ENCODE measurements around the gene STK17B.
"Not testable (repeated sequence)": the region's sequence is repeated elsewhere in the genome, so short reads cannot be mapped to it uniquely, and the experiment has no call there.

STK17B gene

GRCh38 chr2:196101325-196101991 is 69.9 kb downstream of the STK17B start:
- no peak overlapping the region for H3K27ac ChIP-seq (ENCODE audit: low read depth in 2 of 2, low read length in 2 of 2)
- H3K4me1 ChIP-seq (ENCODE audit: control insufficient read depth in 2 of 2, insufficient read depth in 2 of 2, low read length in 2 of 2), result peaks cover 5 to 7% of the 10 kb centered on the region in 2 donors
- H3K9ac ChIP-seq (ENCODE audit: low read depth in 1 of 2, low read length in 2 of 2), result no peak overlapping the region
- H3K9me3 ChIP-seq (ENCODE audit: control insufficient read depth in 2 of 2, low read length in 2 of 2), result no peaks in the 10 kb centered on the region
- H3K27me3 ChIP-seq (ENCODE audit: control insufficient read depth in 2 of 2, insufficient read depth in 2 of 2, low read length in 2 of 2), result no peaks in the 10 kb centered on the region
- no peaks in the 10 kb centered on the region for H3K36me3 ChIP-seq (ENCODE audit: control insufficient read depth in 2 of 2, insufficient read depth in 2 of 2, low read length in 2 of 2)
- H3K4me3 ChIP-seq (ENCODE audit: low read length in 2 of 2), result no peak overlapping the region

DNA sequence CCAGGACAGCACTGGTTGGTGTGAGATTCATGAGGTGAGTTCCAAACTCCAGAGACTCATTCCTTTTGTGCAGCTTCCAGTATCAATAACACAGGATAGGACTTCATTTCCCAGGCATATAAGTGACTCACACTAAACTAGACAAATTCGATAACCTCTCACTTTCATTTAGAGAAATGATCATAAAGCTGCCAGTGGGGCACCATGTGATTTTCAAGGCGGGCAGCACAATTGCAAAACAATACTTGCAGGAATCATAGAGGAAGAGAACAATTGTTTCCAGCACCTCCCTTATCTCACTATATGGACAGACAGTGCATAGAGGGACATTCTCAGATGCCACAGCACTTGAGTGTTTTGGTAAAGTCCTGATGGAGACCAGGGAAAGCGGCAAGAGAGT is 71.5 kb downstream of the STK17B start:
- Histone ChIP-seq H3K27ac (ENCODE audit: low read depth in 2 of 2, low read length in 2 of 2) (no peak overlapping the region), H3K27me3 (ENCODE audit: control insufficient read depth in 2 of 2, insufficient read depth in 2 of 2, low read length in 2 of 2) (no peaks in the 10 kb centered on the region), H3K4me3 (ENCODE audit: low read length in 2 of 2) (no peak overlapping the region), H3K9me3 (ENCODE audit: control insufficient read depth in 2 of 2, low read length in 2 of 2) (no peaks in the 10 kb centered on the region), H3K9ac (ENCODE audit: low read depth in 1 of 2, low read length in 2 of 2) (no peak overlapping the region), H3K36me3 (ENCODE audit: control insufficient read depth in 2 of 2, insufficient read depth in 2 of 2, low read length in 2 of 2) (no peaks in the 10 kb centered on the region), H3K4me1 (ENCODE audit: control insufficient read depth in 2 of 2, insufficient read depth in 2 of 2, low read length in 2 of 2) (peaks cover 5 to 7% of the 10 kb centered on the region in 2 donors)

DNA sequence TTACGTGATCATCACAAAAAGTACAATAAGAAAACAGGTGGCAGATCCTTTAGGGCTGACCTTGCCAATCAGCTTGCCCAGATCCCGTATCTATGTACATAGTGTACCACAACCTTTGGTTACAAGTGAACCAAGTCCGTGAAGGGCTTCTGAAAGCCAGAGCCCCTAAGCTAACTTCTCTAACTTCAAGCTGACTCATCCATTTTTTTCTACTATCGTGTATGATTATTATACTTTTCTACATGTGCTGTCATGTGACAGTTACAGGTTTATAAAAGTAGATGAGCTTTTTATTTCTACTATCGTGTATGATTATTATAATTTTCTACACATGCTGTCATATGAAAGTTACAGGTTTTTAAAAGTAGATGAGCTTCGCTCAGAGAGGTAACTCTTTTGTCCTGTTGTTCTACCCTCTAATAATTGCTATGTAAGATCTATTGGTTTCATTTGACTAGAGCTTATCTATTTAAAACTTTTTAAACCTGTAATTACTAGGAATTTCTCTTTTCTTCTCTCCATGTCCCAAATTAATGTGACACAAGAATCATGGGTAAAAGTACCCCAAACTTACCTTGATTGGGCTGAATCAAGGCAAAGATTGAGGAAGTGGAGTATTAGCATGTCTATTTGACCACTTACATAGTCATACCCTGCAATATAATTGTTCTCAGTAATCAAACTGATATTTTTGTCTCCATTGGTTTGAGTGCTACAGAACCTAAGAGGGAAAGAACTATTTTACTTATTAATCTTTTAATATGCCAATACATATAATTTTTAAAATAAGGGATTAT is 73.3 kb downstream of the STK17B start:
- Histone ChIP-seq H3K4me3 (ENCODE audit: low read length in 2 of 2) (no peak overlapping the region), H3K27ac (ENCODE audit: low read depth in 2 of 2, low read length in 2 of 2) (no peak overlapping the region), H3K36me3 (ENCODE audit: control insufficient read depth in 2 of 2, insufficient read depth in 2 of 2, low read length in 2 of 2) (no peaks in the 10 kb centered on the region), H3K9ac (ENCODE audit: low read depth in 1 of 2, low read length in 2 of 2) (no peak overlapping the region), H3K4me1 (ENCODE audit: control insufficient read depth in 2 of 2, insufficient read depth in 2 of 2, low read length in 2 of 2) (peaks cover 5 to 7% of the 10 kb centered on the region in 2 donors), H3K9me3 (ENCODE audit: control insufficient read depth in 2 of 2, low read length in 2 of 2) (no peaks in the 10 kb centered on the region), H3K27me3 (ENCODE audit: control insufficient read depth in 2 of 2, insufficient read depth in 2 of 2, low read length in 2 of 2) (no peaks in the 10 kb centered on the region)

DNA sequence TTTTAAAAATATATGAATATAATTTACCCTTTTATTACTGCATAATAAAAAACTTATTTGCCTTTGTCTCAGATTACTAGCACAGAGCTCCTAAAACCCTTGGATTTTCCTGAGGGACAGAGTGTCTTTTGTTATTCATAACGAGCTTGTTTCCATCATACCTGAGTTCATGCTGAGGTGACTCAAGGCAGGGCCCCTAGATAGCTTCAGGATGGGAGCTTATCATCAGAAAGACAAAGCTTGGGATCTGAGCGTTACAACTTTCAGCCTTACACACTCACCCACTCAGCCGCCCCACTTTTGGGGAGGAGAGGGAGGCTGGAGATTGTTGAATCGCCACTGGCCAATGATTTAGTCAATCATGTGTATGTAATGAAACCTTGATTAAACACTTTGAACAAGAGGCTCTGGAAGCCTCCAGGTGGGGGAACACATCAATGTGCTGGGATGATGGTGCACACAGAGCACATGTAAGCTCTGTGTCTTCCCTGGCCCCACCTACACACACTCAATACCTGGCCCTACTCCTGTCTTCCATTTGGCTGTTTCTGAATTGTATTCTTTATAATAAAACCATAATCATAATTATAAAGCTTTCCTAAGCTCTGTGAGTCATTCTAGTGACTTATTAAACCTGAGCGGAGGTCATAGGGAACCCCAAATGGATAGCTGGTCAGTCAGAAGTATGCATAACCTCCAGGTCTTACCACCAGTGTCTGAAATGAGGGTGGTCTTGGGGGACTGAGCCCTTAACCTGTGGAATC is 74.2 kb downstream of the STK17B start:
- H3K4me1 ChIP-seq (ENCODE audit: control insufficient read depth in 2 of 2, insufficient read depth in 2 of 2, low read length in 2 of 2), result peaks cover 5 to 7% of the 10 kb centered on the region in 2 donors
- no peak overlapping the region for H3K4me3 ChIP-seq (ENCODE audit: low read length in 2 of 2)
- H3K9ac ChIP-seq (ENCODE audit: low read depth in 1 of 2, low read length in 2 of 2), result no peak overlapping the region
- H3K27ac ChIP-seq (ENCODE audit: low read depth in 2 of 2, low read length in 2 of 2), result no peak overlapping the region
- no peaks in the 10 kb centered on the region for H3K27me3 ChIP-seq (ENCODE audit: control insufficient read depth in 2 of 2, insufficient read depth in 2 of 2, low read length in 2 of 2)
- no peaks in the 10 kb centered on the region for H3K9me3 ChIP-seq (ENCODE audit: control insufficient read depth in 2 of 2, low read length in 2 of 2)
- H3K36me3 ChIP-seq (ENCODE audit: control insufficient read depth in 2 of 2, insufficient read depth in 2 of 2, low read length in 2 of 2), result no peaks in the 10 kb centered on the region

DNA sequence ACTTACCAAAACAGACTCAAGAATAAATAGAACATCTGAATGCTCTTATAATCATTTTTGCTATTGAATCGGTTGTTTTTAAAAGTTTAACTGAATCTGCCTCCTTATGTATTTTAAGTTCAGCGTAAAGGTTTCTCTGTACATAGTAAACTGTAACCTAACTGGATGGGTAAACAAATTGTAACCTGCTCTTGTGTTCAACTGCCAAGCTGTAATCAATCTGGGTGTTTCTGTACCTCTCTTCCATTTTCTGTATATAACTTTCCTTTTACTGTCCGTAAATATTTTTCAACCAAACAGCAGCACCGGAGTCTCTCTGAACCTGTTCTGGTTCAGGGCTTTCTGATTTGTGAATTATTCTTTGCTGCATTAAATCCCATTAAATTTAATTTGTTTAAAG is 75.1 kb downstream of the STK17B start:
- no peaks in the 10 kb centered on the region for H3K27me3 ChIP-seq (ENCODE audit: control insufficient read depth in 2 of 2, insufficient read depth in 2 of 2, low read length in 2 of 2)
- no peak overlapping the region for H3K9ac ChIP-seq (ENCODE audit: low read depth in 1 of 2, low read length in 2 of 2)
- H3K9me3 ChIP-seq (ENCODE audit: control insufficient read depth in 2 of 2, low read length in 2 of 2), result no peaks in the 10 kb centered on the region
- no peak overlapping the region for H3K4me3 ChIP-seq (ENCODE audit: low read length in 2 of 2)
- no peak overlapping the region for H3K27ac ChIP-seq (ENCODE audit: low read depth in 2 of 2, low read length in 2 of 2)
- no peaks in the 10 kb centered on the region for H3K36me3 ChIP-seq (ENCODE audit: control insufficient read depth in 2 of 2, insufficient read depth in 2 of 2, low read length in 2 of 2)
- H3K4me1 ChIP-seq (ENCODE audit: control insufficient read depth in 2 of 2, insufficient read depth in 2 of 2, low read length in 2 of 2), result peaks cover 2 to 5% of the 10 kb centered on the region in 2 donors

GRCh38 chr2:196089448-196089847 is 81.9 kb downstream of the STK17B start:
- H3K9ac ChIP-seq (ENCODE audit: low read depth in 1 of 2, low read length in 2 of 2); H3K27ac ChIP-seq (ENCODE audit: low read depth in 2 of 2, low read length in 2 of 2); H3K4me1 ChIP-seq (ENCODE audit: control insufficient read depth in 2 of 2, insufficient read depth in 2 of 2, low read length in 2 of 2); H3K27me3 ChIP-seq (ENCODE audit: control insufficient read depth in 2 of 2, insufficient read depth in 2 of 2, low read length in 2 of 2); H3K36me3 ChIP-seq (ENCODE audit: control insufficient read depth in 2 of 2, insufficient read depth in 2 of 2, low read length in 2 of 2); H3K9me3 ChIP-seq (ENCODE audit: control insufficient read depth in 2 of 2, low read length in 2 of 2); H3K4me3 ChIP-seq (ENCODE audit: low read length in 2 of 2): not testable (repeated sequence)

DNA sequence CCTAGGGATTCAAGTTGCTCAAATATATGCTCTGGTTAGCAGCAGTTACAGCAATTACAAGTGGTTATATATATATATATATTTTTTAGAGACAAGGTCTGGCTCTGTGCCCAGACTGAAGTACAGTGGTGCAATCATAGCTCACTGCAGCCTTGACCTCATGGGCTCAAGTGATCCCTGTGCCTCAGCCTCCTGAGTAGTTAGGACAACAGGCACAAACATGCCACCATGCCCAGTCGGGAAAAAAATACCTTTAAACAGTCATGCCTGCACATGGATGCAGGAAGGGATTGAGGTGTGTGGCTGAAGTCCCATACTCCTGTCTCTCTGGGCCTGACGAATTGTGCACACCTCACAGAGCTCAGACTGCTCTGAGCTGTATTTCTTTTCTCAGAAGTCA is 83.2 kb downstream of the STK17B start:
- Histone ChIP-seq H3K36me3 (ENCODE audit: control insufficient read depth in 2 of 2, insufficient read depth in 2 of 2, low read length in 2 of 2) (no peaks in the 10 kb centered on the region), H3K4me1 (ENCODE audit: control insufficient read depth in 2 of 2, insufficient read depth in 2 of 2, low read length in 2 of 2) (peaks cover 0 to 2% of the 10 kb centered on the region in 2 donors), H3K27ac (ENCODE audit: low read depth in 2 of 2, low read length in 2 of 2) (no peak overlapping the region), H3K9me3 (ENCODE audit: control insufficient read depth in 2 of 2, low read length in 2 of 2) (no peaks in the 10 kb centered on the region), H3K9ac (ENCODE audit: low read depth in 1 of 2, low read length in 2 of 2) (no peak overlapping the region), H3K27me3 (ENCODE audit: control insufficient read depth in 2 of 2, insufficient read depth in 2 of 2, low read length in 2 of 2) (no peaks in the 10 kb centered on the region), H3K4me3 (ENCODE audit: low read length in 2 of 2) (no peak overlapping the region)

DNA sequence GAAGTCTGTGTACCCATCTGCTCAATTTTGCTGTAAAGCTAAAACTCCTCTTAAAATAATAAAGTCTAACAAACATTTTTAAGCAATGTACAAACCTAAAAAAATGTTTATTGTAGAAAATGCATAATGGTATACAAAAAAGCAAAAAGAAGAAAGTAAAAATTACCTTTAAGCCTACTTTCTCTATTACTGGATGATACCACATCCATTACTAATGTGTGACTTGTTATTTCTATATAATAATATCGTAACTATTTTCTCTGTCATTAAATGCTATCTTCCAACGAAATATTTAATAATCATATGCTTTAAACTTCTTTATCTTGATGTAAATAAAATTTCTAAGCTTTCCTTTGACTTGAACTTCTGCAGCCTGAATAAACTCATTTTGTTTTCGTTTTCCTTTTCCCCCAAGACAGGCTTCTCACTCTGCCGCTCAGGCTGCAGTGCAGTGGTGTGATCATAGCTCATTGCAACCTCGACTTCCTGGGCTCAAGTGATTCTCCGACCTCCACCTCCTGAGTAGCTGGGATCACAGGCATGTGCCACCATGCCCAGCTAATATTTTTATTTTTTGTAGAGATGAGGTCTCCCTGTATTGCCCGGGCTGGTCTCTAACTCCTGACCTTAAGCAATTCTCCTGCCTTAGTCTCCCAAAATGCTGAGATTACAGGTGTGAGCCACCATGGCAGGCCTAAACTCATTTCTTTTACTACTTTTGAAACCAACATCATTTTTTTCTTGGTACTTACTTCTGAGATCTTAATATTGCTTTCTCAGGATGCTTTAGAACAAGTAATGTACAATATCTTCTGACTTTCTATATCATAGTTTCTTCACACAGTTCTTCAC is 84.6 kb downstream of the STK17B start:
- H3K27me3 ChIP-seq (ENCODE audit: control insufficient read depth in 2 of 2, insufficient read depth in 2 of 2, low read length in 2 of 2), result no peaks in the 10 kb centered on the region
- H3K36me3 ChIP-seq (ENCODE audit: control insufficient read depth in 2 of 2, insufficient read depth in 2 of 2, low read length in 2 of 2), result no peaks in the 10 kb centered on the region
- no peaks in the 10 kb centered on the region for H3K9me3 ChIP-seq (ENCODE audit: control insufficient read depth in 2 of 2, low read length in 2 of 2)
- no peak overlapping the region for H3K27ac ChIP-seq (ENCODE audit: low read depth in 2 of 2, low read length in 2 of 2)
- H3K9ac ChIP-seq (ENCODE audit: low read depth in 1 of 2, low read length in 2 of 2), result no peak overlapping the region
- no peak overlapping the region for H3K4me3 ChIP-seq (ENCODE audit: low read length in 2 of 2)
- H3K4me1 ChIP-seq (ENCODE audit: control insufficient read depth in 2 of 2, insufficient read depth in 2 of 2, low read length in 2 of 2), result peaks cover 0 to 2% of the 10 kb centered on the region in 2 donors

GRCh38 chr2:196083601-196084000 is 87.8 kb downstream of the STK17B start:
- no peaks in the 10 kb centered on the region for H3K36me3 ChIP-seq (ENCODE audit: control insufficient read depth in 2 of 2, insufficient read depth in 2 of 2, low read length in 2 of 2)
- H3K9me3 ChIP-seq (ENCODE audit: control insufficient read depth in 2 of 2, low read length in 2 of 2), result no peaks in the 10 kb centered on the region
- H3K4me1 ChIP-seq (ENCODE audit: control insufficient read depth in 2 of 2, insufficient read depth in 2 of 2, low read length in 2 of 2), result peaks cover 3 to 11% of the 10 kb centered on the region in 2 donors
- H3K27me3 ChIP-seq (ENCODE audit: control insufficient read depth in 2 of 2, insufficient read depth in 2 of 2, low read length in 2 of 2), result no peaks in the 10 kb centered on the region
- H3K27ac ChIP-seq (ENCODE audit: low read depth in 2 of 2, low read length in 2 of 2), result no peak overlapping the region
- no peak overlapping the region for H3K9ac ChIP-seq (ENCODE audit: low read depth in 1 of 2, low read length in 2 of 2)
- no peak overlapping the region for H3K4me3 ChIP-seq (ENCODE audit: low read length in 2 of 2)
